ENCODE data around the gene TREML2. TPM values are rescaled to one million over a fixed set of nuclear protein-coding genes. Genes with fewer than 3 reads are reported as not detected.

Gene TREML2
- total RNA-seq, 1 experiment from 2014 or later: not detected

- ChIA-PET RAD21 (ENCODE audit: low non-redundant PET in 1 of 2, low total read pairs in 2 of 2, uncharacterized antibody in 2 of 2, unreplicated experiment in 2 of 2) (interaction anchor here in 1 of 2 experiments (0.8 kb wide), 1 partner anchor 90 kb away, joined by 4 read pairs; no protein-coding TSS in a partner anchor), CTCF (interaction anchor here (0.8 to 2.4 kb wide), 12 partner anchors 9 to 153 kb away, joined by 3 to 18 read pairs (median 6); partner anchors contain the start of genes NCR2, NFYA, OARD1 and TREML2), POLR2A (no interaction called here)
- no peaks in the 10 kb centered on the region for H3K79me2 ChIP-seq (ENCODE audit: insufficient read depth, low read length)
- intact Hi-C loops (cut with micrococcal nuclease): loop anchor here (1.0 kb wide), 1 partner anchor 90 kb away; no protein-coding TSS in a partner anchor
- H3K4me1 ChIP-seq (ENCODE audit: control insufficient read depth in 1 of 2, insufficient read depth in 2 of 2, low read length in 2 of 2): peaks cover 0 to 4% of the 10 kb centered on the region in 2 experiments; a peak in 1 of 4 replicates
- no peaks in the 10 kb centered on the region for H3K9me3 ChIP-seq (ENCODE audit: control insufficient read depth in 1 of 2, insufficient read depth in 1 of 2, low read depth in 1 of 2, low read length in 2 of 2)
- BruUV-seq (replicated peaks): no TSS peak
- H3K27me3 ChIP-seq (ENCODE audit: insufficient read depth, low read length): 0 out of 2 replicates have a peak, but pooled peaks cover under 1% of the 10 kb centered on the region
- no peak overlapping the region for H3K4me3 ChIP-seq (replicated peaks in 1 of 2; ENCODE audit: low read depth in 1 of 2, low read length in 2 of 2)
- TF ChIP-seq RAD21 (IDR thresholded peaks at IDR 0.05; ENCODE audit: low read depth) (peak; percentile 67), TCF7L2 (IDR thresholded peaks at IDR 0.05; ENCODE audit: borderline replicate concordance, extremely low read depth, insufficient read depth, insufficient read length) (peak; percentile 29)
- TF ChIP-seq, protein P1, sequence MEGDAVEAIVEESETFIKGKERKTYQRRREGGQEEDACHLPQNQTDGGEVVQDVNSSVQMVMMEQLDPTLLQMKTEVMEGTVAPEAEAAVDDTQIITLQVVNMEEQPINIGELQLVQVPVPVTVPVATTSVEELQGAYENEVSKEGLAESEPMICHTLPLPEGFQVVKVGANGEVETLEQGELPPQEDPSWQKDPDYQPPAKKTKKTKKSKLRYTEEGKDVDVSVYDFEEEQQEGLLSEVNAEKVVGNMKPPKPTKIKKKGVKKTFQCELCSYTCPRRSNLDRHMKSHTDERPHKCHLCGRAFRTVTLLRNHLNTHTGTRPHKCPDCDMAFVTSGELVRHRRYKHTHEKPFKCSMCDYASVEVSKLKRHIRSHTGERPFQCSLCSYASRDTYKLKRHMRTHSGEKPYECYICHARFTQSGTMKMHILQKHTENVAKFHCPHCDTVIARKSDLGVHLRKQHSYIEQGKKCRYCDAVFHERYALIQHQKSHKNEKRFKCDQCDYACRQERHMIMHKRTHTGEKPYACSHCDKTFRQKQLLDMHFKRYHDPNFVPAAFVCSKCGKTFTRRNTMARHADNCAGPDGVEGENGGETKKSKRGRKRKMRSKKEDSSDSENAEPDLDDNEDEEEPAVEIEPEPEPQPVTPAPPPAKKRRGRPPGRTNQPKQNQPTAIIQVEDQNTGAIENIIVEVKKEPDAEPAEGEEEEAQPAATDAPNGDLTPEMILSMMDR (IDR thresholded peaks at IDR 0.05 in 2 of 3, conservative IDR thresholded peaks at IDR 0.05 in 1 of 3; ENCODE audit: borderline replicate concordance in 1 of 3, insufficient read depth in 1 of 3, low read depth in 2 of 3, low read length in 2 of 3): peak; percentile 70 to 82 (median 77)
- TF ChIP-seq, protein P2, sequence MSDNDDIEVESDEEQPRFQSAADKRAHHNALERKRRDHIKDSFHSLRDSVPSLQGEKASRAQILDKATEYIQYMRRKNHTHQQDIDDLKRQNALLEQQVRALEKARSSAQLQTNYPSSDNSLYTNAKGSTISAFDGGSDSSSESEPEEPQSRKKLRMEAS (IDR thresholded peaks at IDR 0.05): no peak
- ATAC-seq: peak; percentile 99
- H3K9ac ChIP-seq (ENCODE audit: low read length): no peak overlapping the region
- no peak overlapping the region for H3K27ac ChIP-seq (ENCODE audit: low read depth, low read length)
- no peaks in the 10 kb centered on the region for H3K9me2 ChIP-seq (ENCODE audit: insufficient read depth)
- peak overlapping the region; percentile 10 for H2AFZ ChIP-seq (ENCODE audit: low read depth, low read length, poor library complexity, severe bottlenecking)
- no peaks in the 10 kb centered on the region for H4K20me1 ChIP-seq (ENCODE audit: insufficient read depth)
- no peak overlapping the region for H3K4me2 ChIP-seq (ENCODE audit: low read length)
- peak; percentile 59 for DNase-seq (ENCODE audit: low read depth, low spot score)
- H3K36me3 ChIP-seq (ENCODE audit: control insufficient read depth in 1 of 2, insufficient read depth in 2 of 2, low read length in 2 of 2): no peaks in the 10 kb centered on the region
These were observed 18.6 kb downstream of the TREML2 start for GRCh38 chr6:41182069-41183034.
